Smooth muscle cell (in vitro differentiated cells): Measurements from ENCODE around the gene MAP3K20. TPM values are rescaled to one million over a fixed set of nuclear protein-coding genes. Genes with fewer than 3 reads are reported as not detected.

Experiments used
- DNase-seq: peaks from one replicate; lab custom pipeline; 2025; ENCODE audit not compliant: unreplicated experiment; lab: John Stamatoyannopoulos, UW
- H2AFZ ChIP-seq: fragments of 200-600 bp; sonication (generic); 2 replicates; pipeline ENCODE4 v1.6.0; 2016; ENCODE audit warnings: antibody characterized with exemption, low read depth, mild to moderate bottlenecking
- H3F3A ChIP-seq: fragments of 200-600 bp; sonication (generic); 2 replicates; pipeline ENCODE4 v1.6.0; 2017; ENCODE audit warnings: antibody characterized with exemption, low read depth
- H3K27ac ChIP-seq: fragments of 200-600 bp; sonication (generic); 2 replicates; pipeline ENCODE4 v1.5.1; 2016; ENCODE audit warnings: low read depth, mild to moderate bottlenecking
- H3K27me3 ChIP-seq: fragments of 200-600 bp; sonication (generic); 2 replicates; pipeline ENCODE4 v1.6.1; 2016; ENCODE audit warnings: low read depth, mild to moderate bottlenecking
- H3K36me3 ChIP-seq: fragments of 200-600 bp; sonication (generic); 2 replicates; pipeline ENCODE4 v1.5.1; 2016; ENCODE audit warnings: low read depth
- H3K4me1 ChIP-seq: fragments of 200-600 bp; sonication (generic); 2 replicates; pipeline ENCODE4 v1.5.1; 2016; ENCODE audit warnings: low read depth
- H3K4me2 ChIP-seq: fragments of 200-600 bp; sonication (generic); 2 replicates; pipeline ENCODE4 v1.6.0; 2016; ENCODE audit warnings: mild to moderate bottlenecking
- H3K4me3 ChIP-seq: fragments of 200-600 bp; sonication (generic); 2 replicates; pipeline ENCODE4 v1.5.1; 2016; ENCODE audit warnings: mild to moderate bottlenecking
- H3K79me2 ChIP-seq: fragments of 200-600 bp; sonication (generic); 2 replicates; pipeline ENCODE4 v1.6.0; 2016; ENCODE audit warnings: low read depth, mild to moderate bottlenecking
- H3K9ac ChIP-seq: fragments of 200-600 bp; sonication (generic); 2 replicates; pipeline ENCODE4 v1.6.0; 2016; ENCODE audit warnings: low read depth
- H3K9me3 ChIP-seq: fragments of 200-600 bp; sonication (generic); replicated peaks from 2 replicates; pipeline ENCODE4 v1.5.1; 2016; ENCODE audit warnings: low read depth
- H4K20me1 ChIP-seq: fragments of 200-600 bp; sonication (generic); 2 replicates; pipeline ENCODE4 v1.6.0; 2016; ENCODE audit warnings: low read depth
- CTCF ChIP-seq: fragments of 200-600 bp; sonication (generic); IDR thresholded peaks from 2 replicates; pipeline ENCODE4 v1.5.1; 2017; ENCODE audit warnings: borderline replicate concordance, mild to moderate bottlenecking, antibody characterized with exemption; ENCODE audit not compliant: insufficient read depth, poor library complexity, severe bottlenecking
- WGBS: methylation state at CpG from one replicate; pipeline ENCODE4 v1.1.7; 2016; ENCODE audit warnings: low lambda C conversion rate; 5-methylcytosine and 5-hydroxymethylcytosine counted together
- polyA plus RNA-seq: library from polyadenylated mRNA; unstranded; fragments of >200 nt; fragmentation: Nextera tagmentation; extraction: Ambion mirVana; gene quantifications from 2 replicates; pipeline ENCODE4 v1.2.1, GENCODE V29; 2016
- total RNA-seq: library from RNA; depleted of rRNA; stranded (reverse); fragments of >200 nt; gene quantifications from 2 replicates; pipeline ENCODE4 v1.2.3, GENCODE V29; 2014

MAP3K20 gene
- total and polyA plus RNA-seq, 2 experiments from 2014 or later = 25.8 to 29.2 TPM

- Histone ChIP-seq H3K27ac (no peak overlapping the region), H3K9ac (no peak overlapping the region), H3K4me1 (no peaks in the 10 kb centered on the region), H3K9me3 (no peaks in the 10 kb centered on the region), H4K20me1 (no peaks in the 10 kb centered on the region), H3K4me3 (no peak overlapping the region), H3K4me2 (no peak overlapping the region), H3K27me3 (no peaks in the 10 kb centered on the region), H3K36me3 (no peaks in the 10 kb centered on the region), H2AFZ (no peak overlapping the region), H3K79me2 (no peaks in the 10 kb centered on the region), H3F3A (no peaks in the 10 kb centered on the region)
- over 99% methylated on average over 28 of the region's 28 CpGs for WGBS
- TF ChIP-seq CTCF = no peak
- DNase-seq = no peak
Observed at GRCh38 chr2:173282795-173283545, 207.3 kb downstream of the MAP3K20 start.

- TF ChIP-seq CTCF = no peak
- no peaks in the 10 kb centered on the region for H3K9me3 ChIP-seq
- WGBS = 74% methylated on average over 7 of the region's 7 CpGs
- H3K36me3 ChIP-seq = no peaks in the 10 kb centered on the region
- no peaks in the 10 kb centered on the region for H3K4me1 ChIP-seq
- H3K79me2 ChIP-seq = no peaks in the 10 kb centered on the region
- no peak overlapping the region for H3K4me2 ChIP-seq
- H3K4me3 ChIP-seq = no peak overlapping the region
- H3K27ac ChIP-seq = no peak overlapping the region
- H3K9ac ChIP-seq = no peak overlapping the region
- no peak for DNase-seq
- no peak overlapping the region for H2AFZ ChIP-seq
- no peaks in the 10 kb centered on the region for H4K20me1 ChIP-seq
- H3F3A ChIP-seq = no peaks in the 10 kb centered on the region
- no peaks in the 10 kb centered on the region for H3K27me3 ChIP-seq
Observed at GRCh38 chr2:173286153-173286809, 210.6 kb downstream of the MAP3K20 start.

GRCh38 chr2:173287594-173287993 is 211.9 kb downstream of the MAP3K20 start:
- DNase-seq = no peak
- no peak overlapping the region for H3K27ac ChIP-seq

More at GRCh38 chr2:173287594-173287993, 211.9 kb downstream of the MAP3K20 start:
- Histone ChIP-seq H3K36me3 (no peaks in the 10 kb centered on the region), H3K9me3 (no peaks in the 10 kb centered on the region), H3K9ac (no peak overlapping the region), H3K79me2 (no peaks in the 10 kb centered on the region), H3K4me2 (no peak overlapping the region), H3K27me3 (no peaks in the 10 kb centered on the region), H4K20me1 (no peaks in the 10 kb centered on the region), H3F3A (no peaks in the 10 kb centered on the region), H2AFZ (no peak overlapping the region), H3K4me1 (no peaks in the 10 kb centered on the region), H3K4me3 (no peak overlapping the region)
- WGBS = 87% methylated on average over 2 of the region's 2 CpGs
- no peak for TF ChIP-seq CTCF
